PFSK-1 (cell line): ENCODE measurements around the gene CNNM3.

Experiments
- FOXP2 ChIP-seq: optimal IDR thresholded peaks from 2 replicates; pipeline ENCODE3; 2011; ENCODE audit warnings: borderline replicate concordance, control low read depth, inconsistent platforms; ENCODE audit not compliant: insufficient read depth; ENCODE audit errors: extremely low read length, extremely low read depth
- POLR2AphosphoS5 ChIP-seq: IDR thresholded peaks from 2 replicates; pipeline ENCODE4 v1.6.1; 2012; ENCODE audit warnings: low read depth, mild to moderate bottlenecking, control low read depth, low read length, moderate library complexity
- REST ChIP-seq, 2 experiments: IDR thresholded peaks; 2 replicates each; pipeline versions ENCODE4 v1.6.1 to v1.8.0; 2011 to 2012; ENCODE audit warnings: low read depth in 2 of 2, low read length in 2 of 2, control low read depth in 1 of 2, inconsistent platforms in 1 of 2, mild to moderate bottlenecking in 1 of 2, moderate library complexity in 1 of 2; ENCODE audit not compliant: insufficient read depth in 1 of 2
- SIN3A ChIP-seq: IDR thresholded peaks from 2 replicates; pipeline ENCODE4 v1.6.1; 2012; ENCODE audit warnings: mild to moderate bottlenecking, low read length, moderate library complexity, borderline replicate concordance; ENCODE audit not compliant: insufficient read depth
- TAF1 ChIP-seq: IDR thresholded peaks from 2 replicates; pipeline ENCODE4 v1.6.1; 2012; ENCODE audit warnings: low read length, control low read depth, borderline replicate concordance; ENCODE audit not compliant: insufficient read depth

Gene CNNM3

DNA sequence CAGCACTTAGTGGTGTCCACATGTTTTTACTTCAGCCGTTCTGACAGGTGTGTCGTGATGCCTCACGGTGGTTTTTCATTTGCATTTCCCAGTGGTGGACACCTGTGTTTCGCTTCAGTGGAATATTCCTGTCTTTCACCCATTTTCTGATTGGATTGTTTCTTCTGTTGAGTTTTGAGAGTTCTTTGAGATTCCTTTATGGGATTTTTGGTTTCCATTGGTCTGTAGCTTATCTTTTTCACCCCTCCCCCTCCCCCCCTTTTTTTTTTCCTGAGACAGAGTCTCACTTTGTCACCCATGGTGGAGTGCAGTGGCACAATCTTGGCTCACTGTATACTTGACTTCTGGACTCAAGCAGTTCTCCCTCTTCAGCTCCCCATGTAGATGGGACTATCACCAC, 19.8 kb downstream of the CNNM3 start:
- TF ChIP-seq POLR2AphosphoS5 (no peak), TAF1 (no peak), FOXP2 (no peak), REST (IDR thresholded peaks at IDR 0.05; ENCODE audit: insufficient read depth in 1 of 2, low read depth in 2 of 2, low read length in 2 of 2) (no peak), SIN3A (no peak)

DNA sequence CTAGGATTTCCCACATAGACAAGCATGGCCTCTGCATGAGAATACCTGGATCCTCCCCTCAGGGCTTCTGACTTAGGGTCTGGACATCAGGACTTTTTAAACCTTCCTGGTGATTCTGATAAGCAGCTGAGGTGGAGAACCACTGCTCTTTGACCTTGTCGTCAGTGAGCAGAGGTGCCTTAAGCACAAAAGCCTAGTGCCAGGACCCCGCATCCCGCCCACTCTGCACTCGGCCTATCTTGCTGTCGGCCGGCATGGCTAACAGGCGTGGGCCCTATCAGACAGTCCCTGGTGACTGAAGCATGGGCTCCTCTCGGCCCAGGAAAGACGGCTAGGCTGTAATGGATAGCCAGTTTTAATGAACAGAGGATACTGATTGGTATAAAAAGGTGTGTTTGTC, 21.5 kb downstream of the CNNM3 start:
- TF ChIP-seq SIN3A (no peak), POLR2AphosphoS5 (no peak)

DNA sequence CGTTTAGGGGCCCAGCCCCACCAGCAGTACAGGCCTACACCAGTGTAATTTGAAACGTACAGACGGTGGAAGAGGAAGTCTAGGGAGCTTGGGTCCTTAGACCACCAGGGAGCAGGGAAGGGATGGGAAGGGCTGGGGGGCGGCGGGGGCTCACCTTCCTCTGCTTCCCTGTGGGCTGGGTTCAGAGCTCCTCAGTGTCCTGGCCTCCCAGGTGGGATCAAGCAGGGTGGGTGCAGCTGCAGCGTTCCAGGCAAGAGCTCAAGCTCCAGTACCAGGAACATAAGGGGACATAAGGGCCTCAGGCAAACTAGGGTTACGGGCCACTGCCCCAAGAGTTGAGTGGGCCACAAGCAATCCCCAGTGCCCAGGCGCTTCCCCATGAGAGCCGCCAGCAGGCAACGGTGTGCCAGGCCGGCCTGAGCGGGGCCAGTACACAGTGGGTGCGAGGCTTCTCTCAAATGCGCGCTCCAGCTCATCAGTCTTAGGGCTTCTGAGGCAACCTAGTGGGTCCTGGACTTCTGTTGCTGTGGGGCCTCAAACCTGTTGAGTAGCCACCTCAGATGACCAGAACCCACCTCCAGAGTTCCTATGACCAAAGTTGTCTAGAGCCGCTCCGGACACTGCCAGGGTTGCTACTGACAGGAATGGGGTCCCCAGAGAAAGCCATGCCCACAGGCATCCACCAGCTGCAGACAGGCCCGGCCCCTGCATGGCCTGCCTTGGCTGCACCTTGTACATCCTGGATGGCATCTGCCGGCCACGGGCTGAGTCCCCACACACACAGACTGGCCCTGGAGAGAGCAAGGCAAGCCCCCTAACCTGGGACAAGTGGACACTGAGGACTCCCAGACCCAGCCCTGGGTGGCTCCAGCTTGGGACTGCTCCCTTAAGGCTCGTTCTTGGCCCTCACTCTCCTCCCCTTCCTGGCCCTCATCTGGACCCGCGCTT, 22.6 kb downstream of the CNNM3 start:
- TF ChIP-seq TAF1 (no peak), REST (IDR thresholded peaks at IDR 0.05; ENCODE audit: insufficient read depth in 1 of 2, low read depth in 2 of 2, low read length in 2 of 2) (no peak), FOXP2 (no peak), SIN3A (no peak), POLR2AphosphoS5 (no peak)

- TF ChIP-seq SIN3A, result no peak
- no peak for TF ChIP-seq FOXP2
- TF ChIP-seq POLR2AphosphoS5, result no peak
- no peak for TF ChIP-seq REST (IDR thresholded peaks at IDR 0.05; ENCODE audit: insufficient read depth in 1 of 2, low read depth in 2 of 2, low read length in 2 of 2)
- no peak for TF ChIP-seq TAF1
These were observed 23.3 kb downstream of the CNNM3 start for GRCh38 chr2:96839293-96839874.

DNA sequence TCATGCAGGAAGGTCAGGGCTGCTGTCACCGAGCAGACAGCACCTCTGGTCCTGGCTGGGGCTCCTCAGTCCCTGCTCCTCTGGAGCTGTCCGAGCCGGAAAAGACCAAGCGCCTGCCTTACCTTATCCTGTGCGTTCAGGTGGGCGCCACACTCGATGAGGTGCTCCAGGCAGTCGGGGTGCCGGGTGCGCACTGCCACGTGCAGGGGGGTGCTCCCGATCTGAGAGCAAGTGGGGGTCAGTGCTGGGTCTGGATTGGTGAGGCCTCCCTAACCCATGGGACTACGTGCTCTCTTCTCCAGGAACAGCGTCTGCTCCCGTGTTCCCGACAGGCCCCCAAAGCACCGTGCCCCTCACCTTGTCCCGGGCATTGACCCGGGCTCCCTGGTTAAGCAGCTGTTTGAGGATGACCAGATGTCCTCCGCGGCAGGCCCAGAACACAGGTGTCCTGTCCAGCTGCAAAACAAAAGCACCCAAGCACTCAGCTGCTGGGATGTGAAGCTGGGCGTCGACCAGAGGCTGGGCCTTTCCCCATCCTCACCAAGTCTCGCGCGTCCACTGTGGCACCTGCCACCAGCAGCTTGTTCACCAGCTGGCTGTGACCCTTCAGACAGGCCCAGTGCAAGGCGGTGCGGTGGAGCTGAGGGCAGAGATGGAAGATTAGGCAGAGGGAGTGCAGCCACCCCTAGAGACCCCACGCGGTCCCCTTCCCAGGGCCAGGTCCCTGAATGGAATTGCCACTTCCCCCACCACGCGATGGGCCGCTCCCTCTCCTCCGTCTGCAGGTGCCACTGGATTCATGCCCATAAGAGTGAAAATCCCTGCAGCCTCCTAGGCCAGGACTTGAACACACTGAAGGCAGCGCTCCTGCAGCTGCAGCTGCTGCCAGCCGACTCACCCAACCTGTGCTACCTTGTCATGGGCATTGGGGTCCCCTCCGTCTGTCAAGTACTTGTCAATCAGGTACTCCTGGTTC, 24.1 kb downstream of the CNNM3 start:
- TF ChIP-seq TAF1 (no peak), SIN3A (no peak), REST (IDR thresholded peaks at IDR 0.05; ENCODE audit: insufficient read depth in 1 of 2, low read depth in 2 of 2, low read length in 2 of 2) (no peak), POLR2AphosphoS5 (no peak), FOXP2 (no peak)
